ENCODE measurements around the gene NABP1.

- TF ChIP-seq CTCF (IDR thresholded peaks at IDR 0.05) (no peak), POLR2A (IDR thresholded peaks at IDR 0.05) (no peak)
Measured at GRCh38 chr2:191638802-191639172, 39.1 kb upstream of the NABP1 start.

Measured in right lobe of liver (tissue), 4 donors.